ENCODE measurements around the gene NLRP6.

DNA sequence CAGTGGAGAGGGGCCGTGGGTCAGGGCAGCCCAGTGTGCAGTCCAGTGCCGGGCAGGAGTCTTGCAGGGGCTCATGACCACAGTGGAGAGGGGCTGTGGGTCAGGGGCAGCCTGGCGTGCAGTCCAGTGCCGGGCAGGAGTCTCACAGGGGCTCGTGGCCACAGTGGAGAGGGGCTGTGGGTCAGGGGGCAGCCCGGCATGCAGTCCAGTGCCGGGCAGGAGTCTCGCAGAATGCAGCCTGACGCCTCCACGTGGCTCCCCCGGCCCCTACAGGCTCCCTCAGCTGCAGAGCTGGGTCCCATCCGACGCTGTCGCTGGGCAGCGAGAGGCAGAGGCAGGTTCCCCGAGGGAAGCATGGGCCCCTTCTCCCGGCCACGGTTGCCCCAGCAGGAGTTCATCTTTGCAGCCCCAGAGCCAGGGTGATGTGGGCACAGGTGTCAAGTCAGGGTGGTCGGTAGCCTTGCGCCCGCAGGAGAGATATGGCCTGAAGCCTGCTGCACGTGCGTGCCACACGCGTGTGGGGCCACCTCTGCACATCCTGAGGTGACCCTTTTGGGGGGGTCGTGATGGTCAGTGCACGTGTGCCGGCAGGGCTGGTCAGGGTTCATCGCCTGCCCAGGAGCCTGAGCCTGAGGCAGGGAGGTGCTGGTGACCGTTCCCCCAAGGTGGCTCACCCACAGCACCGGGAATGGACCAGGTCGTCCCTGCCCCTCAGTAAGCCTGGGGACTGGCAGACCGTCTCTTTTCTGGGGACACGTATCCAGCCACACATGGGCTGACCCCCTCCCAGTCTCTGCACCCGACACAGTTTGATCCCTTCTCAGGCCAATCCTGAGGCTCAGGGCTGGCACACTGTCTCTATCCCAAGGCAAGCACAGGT lies 18.2 kb downstream of the NLRP6 start:
- TF ChIP-seq, protein P1, sequence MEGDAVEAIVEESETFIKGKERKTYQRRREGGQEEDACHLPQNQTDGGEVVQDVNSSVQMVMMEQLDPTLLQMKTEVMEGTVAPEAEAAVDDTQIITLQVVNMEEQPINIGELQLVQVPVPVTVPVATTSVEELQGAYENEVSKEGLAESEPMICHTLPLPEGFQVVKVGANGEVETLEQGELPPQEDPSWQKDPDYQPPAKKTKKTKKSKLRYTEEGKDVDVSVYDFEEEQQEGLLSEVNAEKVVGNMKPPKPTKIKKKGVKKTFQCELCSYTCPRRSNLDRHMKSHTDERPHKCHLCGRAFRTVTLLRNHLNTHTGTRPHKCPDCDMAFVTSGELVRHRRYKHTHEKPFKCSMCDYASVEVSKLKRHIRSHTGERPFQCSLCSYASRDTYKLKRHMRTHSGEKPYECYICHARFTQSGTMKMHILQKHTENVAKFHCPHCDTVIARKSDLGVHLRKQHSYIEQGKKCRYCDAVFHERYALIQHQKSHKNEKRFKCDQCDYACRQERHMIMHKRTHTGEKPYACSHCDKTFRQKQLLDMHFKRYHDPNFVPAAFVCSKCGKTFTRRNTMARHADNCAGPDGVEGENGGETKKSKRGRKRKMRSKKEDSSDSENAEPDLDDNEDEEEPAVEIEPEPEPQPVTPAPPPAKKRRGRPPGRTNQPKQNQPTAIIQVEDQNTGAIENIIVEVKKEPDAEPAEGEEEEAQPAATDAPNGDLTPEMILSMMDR (conservative IDR thresholded peaks at IDR 0.05): no peak
- TF ChIP-seq EZH2 (IDR thresholded peaks at IDR 0.05; ENCODE audit: low read depth): no peak

Data from PC-9 (cell line).